Thymus (tissue), 11 donors: ENCODE results near the gene NPIPB8. TPM values are rescaled to one million over a fixed set of nuclear protein-coding genes. Genes with fewer than 3 reads are reported as not detected.
A peak's percentile ranks its signal among the peaks of the same experiment; 100 is the strongest.
"Not testable (repeated sequence)": the region's sequence is repeated elsewhere in the genome, so short reads cannot be mapped to it uniquely, and the experiment has no call there.

Experiments used
- DNase-seq, 9 donors: peaks; one replicate each; pipeline ENCODE4 v3.0.0-alpha.2; 2013; ENCODE audit warnings: low spot score in 9 of 9, low read depth in 6 of 9, missing footprints in 1 of 9
- H3K27ac ChIP-seq, 2 donors: one replicate each; pipeline ENCODE4 v1.5.1; 2013; ENCODE audit warnings: control low read depth in 1 of 2, low read depth in 1 of 2, low read length in 1 of 2, mild to moderate bottlenecking in 1 of 2, moderate library complexity in 1 of 2
- H3K27me3 ChIP-seq, 2 donors: one replicate each; pipeline ENCODE4 v1.5.1; 2013; ENCODE audit warnings: low read length in 1 of 2; ENCODE audit not compliant: control insufficient read depth in 2 of 2, insufficient read depth in 1 of 2
- H3K36me3 ChIP-seq, 2 donors: one replicate each; pipeline ENCODE4 v1.5.1; 2013; ENCODE audit warnings: low read length in 1 of 2, mild to moderate bottlenecking in 1 of 2, moderate library complexity in 1 of 2; ENCODE audit not compliant: control insufficient read depth in 2 of 2, insufficient read depth in 2 of 2
- H3K4me1 ChIP-seq, 2 donors: one replicate each; pipeline ENCODE4 v1.5.1; 2013; ENCODE audit warnings: low read length in 2 of 2; ENCODE audit not compliant: control insufficient read depth in 2 of 2, insufficient read depth in 2 of 2
- H3K4me3 ChIP-seq, 2 donors: one replicate each; pipeline ENCODE4 v1.5.1; 2013; ENCODE audit warnings: low read length in 2 of 2, control low read depth in 1 of 2, mild to moderate bottlenecking in 1 of 2
- H3K9me3 ChIP-seq, 2 donors: one replicate each; pipeline ENCODE4 v1.5.1; 2013; ENCODE audit warnings: low read length in 1 of 2, mild to moderate bottlenecking in 1 of 2; ENCODE audit not compliant: control insufficient read depth in 2 of 2, insufficient read depth in 1 of 2
- WGBS: extraction: QIAGEN DNeasy Blood & Tissue Kit; methylation state at CpG from one replicate; pipeline ENCODE4 v1.1.7; 2013; 5-methylcytosine and 5-hydroxymethylcytosine counted together
- polyA plus RNA-seq: library from polyadenylated mRNA; stranded (reverse); fragments of 200-250 nt; gene quantifications from one replicate; pipeline ENCODE4 v1.2.3, GENCODE V29; 2013
- total RNA-seq: library from RNA; stranded (reverse); fragments of 120-200 nt; gene quantifications from one replicate; pipeline ENCODE4 v1.2.4, GENCODE V29; 2013
- donor health status: healthy.

NPIPB8 gene
- total and polyA plus RNA-seq, 2 donors, result 0.14 TPM; not detected in 1

GRCh38 chr16:28596840-28597691 is 40.8 kb upstream of the NPIPB8 start, which contains the start of gene SULT1A2:
TSS of gene SULT1A2 (minus strand) at chr16:28597050. CDS start at chr16:28595930, 1,120 bp downstream.
- no peak within 1 kb of the TSS for H3K27ac ChIP-seq
- no peak within 1 kb of the TSS for H3K4me3 ChIP-seq
- H3K36me3 ChIP-seq, result peaks cover 0 to 4% of the 10 kb centered on the region in 2 donors
- no peaks in the 10 kb centered on the region for H3K9me3 ChIP-seq
- DNase-seq, result no peak
- WGBS, result 76% methylated on average over 11 of the region's 11 CpGs
- H3K27me3 ChIP-seq, result no peaks in the 10 kb centered on the region
- peaks cover 0 to 12% of the 10 kb centered on the region in 2 donors for H3K4me1 ChIP-seq

- Histone ChIP-seq H3K27me3 (no peaks in the 10 kb centered on the region), H3K36me3 (peaks cover 0 to 2% of the 10 kb centered on the region in 2 donors), H3K9me3 (no peaks in the 10 kb centered on the region), H3K4me3 (no peak overlapping the region), H3K4me1 (peaks cover 0 to 12% of the 10 kb centered on the region in 2 donors), H3K27ac (no peak overlapping the region)
- DNase-seq, result peak in 2 of 9 donors; percentile 20 to 39
- WGBS, result 84% methylated on average over 9 of the region's 9 CpGs
These were observed 40.1 kb upstream of the NPIPB8 start for GRCh38 chr16:28597692-28598261.

GRCh38 chr16:28599377-28600285 is 38.2 kb upstream of the NPIPB8 start:
- H3K36me3 ChIP-seq, H3K4me3 ChIP-seq, H3K9me3 ChIP-seq, H3K27ac ChIP-seq, DNase-seq, H3K27me3 ChIP-seq: not testable (repeated sequence)
- no CpG with 5 or more reads among the region's 17 CpGs for WGBS
- peaks cover 0 to 12% of the 10 kb centered on the region in 2 donors for H3K4me1 ChIP-seq

GRCh38 chr16:28600965-28601364 is 36.9 kb upstream of the NPIPB8 start:
- peaks cover 0 to 12% of the 10 kb centered on the region in 2 donors for H3K4me1 ChIP-seq
- not testable (repeated sequence) for H3K27me3 ChIP-seq, H3K4me3 ChIP-seq, H3K9me3 ChIP-seq, H3K36me3 ChIP-seq, DNase-seq, H3K27ac ChIP-seq
- 67% methylated on average over 10 of the region's 20 CpGs for WGBS

- H3K36me3 ChIP-seq, H3K27me3 ChIP-seq, DNase-seq, H3K4me3 ChIP-seq, H3K27ac ChIP-seq, H3K9me3 ChIP-seq: not testable (repeated sequence)
- 98% methylated on average over 11 of the region's 13 CpGs for WGBS
- H3K4me1 ChIP-seq, result peaks cover 0 to 12% of the 10 kb centered on the region in 2 donors
These were observed 36.3 kb upstream of the NPIPB8 start for GRCh38 chr16:28601589-28601988.

GRCh38 chr16:28602062-28602461 is 35.8 kb upstream of the NPIPB8 start:
- 96% methylated on average over 5 of the region's 10 CpGs for WGBS
- DNase-seq, H3K36me3 ChIP-seq, H3K27me3 ChIP-seq, H3K4me3 ChIP-seq, H3K9me3 ChIP-seq, H3K27ac ChIP-seq: not testable (repeated sequence)
- H3K4me1 ChIP-seq, result peaks cover 0 to 11% of the 10 kb centered on the region in 2 donors

- Histone ChIP-seq H3K36me3 (no peaks in the 10 kb centered on the region), H3K9me3 (no peaks in the 10 kb centered on the region), H3K27ac (no peak overlapping the region), H3K4me1 (peaks cover 0 to 7% of the 10 kb centered on the region in 2 donors), H3K27me3 (no peaks in the 10 kb centered on the region), H3K4me3 (no peak overlapping the region)
- 92% methylated on average over 5 of the region's 6 CpGs for WGBS
- DNase-seq, result no peak
These were observed 35.3 kb upstream of the NPIPB8 start for GRCh38 chr16:28602529-28602928.

- Histone ChIP-seq H3K9me3 (no peaks in the 10 kb centered on the region), H3K27ac (no peak overlapping the region), H3K36me3 (no peaks in the 10 kb centered on the region), H3K4me1 (no peaks in the 10 kb centered on the region), H3K4me3 (no peak overlapping the region), H3K27me3 (no peaks in the 10 kb centered on the region)
- WGBS, result 94% methylated on average over 11 of the region's 11 CpGs
- no peak for DNase-seq
These were observed 34.3 kb upstream of the NPIPB8 start for GRCh38 chr16:28603381-28604185.
